Smooth muscle cell (in vitro differentiated cells): Measurements from ENCODE around the gene APOL6. TPM values are rescaled to one million over a fixed set of nuclear protein-coding genes. Genes with fewer than 3 reads are reported as not detected.

Source experiments
- DNase-seq: peaks from one replicate; lab custom pipeline; 2025; ENCODE audit not compliant: unreplicated experiment; lab: John Stamatoyannopoulos, UW
- H2AFZ ChIP-seq: fragments of 200-600 bp; sonication (generic); 2 replicates; pipeline ENCODE4 v1.6.0; 2016; ENCODE audit warnings: antibody characterized with exemption, low read depth, mild to moderate bottlenecking
- H3F3A ChIP-seq: fragments of 200-600 bp; sonication (generic); 2 replicates; pipeline ENCODE4 v1.6.0; 2017; ENCODE audit warnings: antibody characterized with exemption, low read depth
- H3K27ac ChIP-seq: fragments of 200-600 bp; sonication (generic); 2 replicates; pipeline ENCODE4 v1.5.1; 2016; ENCODE audit warnings: low read depth, mild to moderate bottlenecking
- H3K27me3 ChIP-seq: fragments of 200-600 bp; sonication (generic); 2 replicates; pipeline ENCODE4 v1.6.1; 2016; ENCODE audit warnings: low read depth, mild to moderate bottlenecking
- H3K36me3 ChIP-seq: fragments of 200-600 bp; sonication (generic); 2 replicates; pipeline ENCODE4 v1.5.1; 2016; ENCODE audit warnings: low read depth
- H3K4me1 ChIP-seq: fragments of 200-600 bp; sonication (generic); 2 replicates; pipeline ENCODE4 v1.5.1; 2016; ENCODE audit warnings: low read depth
- H3K4me2 ChIP-seq: fragments of 200-600 bp; sonication (generic); 2 replicates; pipeline ENCODE4 v1.6.0; 2016; ENCODE audit warnings: mild to moderate bottlenecking
- H3K4me3 ChIP-seq: fragments of 200-600 bp; sonication (generic); 2 replicates; pipeline ENCODE4 v1.5.1; 2016; ENCODE audit warnings: mild to moderate bottlenecking
- H3K79me2 ChIP-seq: fragments of 200-600 bp; sonication (generic); 2 replicates; pipeline ENCODE4 v1.6.0; 2016; ENCODE audit warnings: low read depth, mild to moderate bottlenecking
- H3K9ac ChIP-seq: fragments of 200-600 bp; sonication (generic); 2 replicates; pipeline ENCODE4 v1.6.0; 2016; ENCODE audit warnings: low read depth
- H3K9me3 ChIP-seq: fragments of 200-600 bp; sonication (generic); replicated peaks from 2 replicates; pipeline ENCODE4 v1.5.1; 2016; ENCODE audit warnings: low read depth
- H4K20me1 ChIP-seq: fragments of 200-600 bp; sonication (generic); 2 replicates; pipeline ENCODE4 v1.6.0; 2016; ENCODE audit warnings: low read depth
- CTCF ChIP-seq: fragments of 200-600 bp; sonication (generic); IDR thresholded peaks from 2 replicates; pipeline ENCODE4 v1.5.1; 2017; ENCODE audit warnings: borderline replicate concordance, mild to moderate bottlenecking, antibody characterized with exemption; ENCODE audit not compliant: insufficient read depth, poor library complexity, severe bottlenecking
- WGBS: methylation state at CpG from one replicate; pipeline ENCODE4 v1.1.7; 2016; ENCODE audit warnings: low lambda C conversion rate; 5-methylcytosine and 5-hydroxymethylcytosine counted together
- polyA plus RNA-seq: library from polyadenylated mRNA; unstranded; fragments of >200 nt; fragmentation: Nextera tagmentation; extraction: Ambion mirVana; gene quantifications from 2 replicates; pipeline ENCODE4 v1.2.1, GENCODE V29; 2016
- total RNA-seq: library from RNA; depleted of rRNA; stranded (reverse); fragments of >200 nt; gene quantifications from 2 replicates; pipeline ENCODE4 v1.2.3, GENCODE V29; 2014

The APOL6 gene
- total and polyA plus RNA-seq, 2 experiments from 2014 or later, result 0.23 to 0.76 TPM

GRCh38 chr22:35619336-35620094, 28.7 kb upstream of the APOL6 start:
- no peak overlapping the region for H3K9ac ChIP-seq
- no peaks in the 10 kb centered on the region for H4K20me1 ChIP-seq
- H3K27me3 ChIP-seq, result no peaks in the 10 kb centered on the region
- H3F3A ChIP-seq, result no peaks in the 10 kb centered on the region
- no peak for DNase-seq
- no peaks in the 10 kb centered on the region for H3K36me3 ChIP-seq
- H3K79me2 ChIP-seq, result no peaks in the 10 kb centered on the region
- H3K27ac ChIP-seq, result no peak overlapping the region
- 88% methylated on average over 13 of the region's 13 CpGs for WGBS
- H3K4me1 ChIP-seq, result peaks cover 4% of the 10 kb centered on the region
- H2AFZ ChIP-seq, result no peak overlapping the region
- no peak overlapping the region for H3K4me3 ChIP-seq
- H3K4me2 ChIP-seq, result no peak overlapping the region
- H3K9me3 ChIP-seq, result no peaks in the 10 kb centered on the region
- TF ChIP-seq CTCF, result no peak

- Histone ChIP-seq H3K79me2 (no peaks in the 10 kb centered on the region), H3K4me1 (peaks cover 4% of the 10 kb centered on the region), H3K27ac (no peak overlapping the region), H4K20me1 (no peaks in the 10 kb centered on the region), H3K27me3 (no peaks in the 10 kb centered on the region), H2AFZ (no peak overlapping the region), H3F3A (no peaks in the 10 kb centered on the region), H3K4me2 (no peak overlapping the region), H3K9ac (peak overlapping the region; percentile 15), H3K36me3 (no peaks in the 10 kb centered on the region), H3K9me3 (no peaks in the 10 kb centered on the region), H3K4me3 (no peak overlapping the region)
- 82% methylated on average over 15 of the region's 15 CpGs for whole genome bisulfite sequencing
- no peak for DNase-seq
- no peak for TF ChIP-seq CTCF
These were observed 27.5 kb upstream of the APOL6 start for GRCh38 chr22:35620624-35621251.

GRCh38 chr22:35621451-35621850, 26.8 kb upstream of the APOL6 start:
- no peak overlapping the region for H2AFZ ChIP-seq
- TF ChIP-seq CTCF, result no peak
- no peaks in the 10 kb centered on the region for H3K79me2 ChIP-seq
- H3K4me3 ChIP-seq, result no peak overlapping the region
- H3K9ac ChIP-seq, result no peak overlapping the region
- no peaks in the 10 kb centered on the region for H3K36me3 ChIP-seq
- no peaks in the 10 kb centered on the region for H4K20me1 ChIP-seq
- H3K27me3 ChIP-seq, result no peaks in the 10 kb centered on the region
- no peaks in the 10 kb centered on the region for H3K9me3 ChIP-seq
- DNase-seq, result no peak
- no peak overlapping the region for H3K27ac ChIP-seq
- H3F3A ChIP-seq, result no peaks in the 10 kb centered on the region
- H3K4me1 ChIP-seq, result peaks cover 4% of the 10 kb centered on the region
- WGBS, result 89% methylated on average over 6 of the region's 6 CpGs
- H3K4me2 ChIP-seq, result no peak overlapping the region
